ENCODE measurements around the gene TMEM126A. TPM values are rescaled to one million over a fixed set of nuclear protein-coding genes. Genes with fewer than 3 reads are reported as not detected.

TMEM126A gene
- total and polyA plus RNA-seq, 2 of the 13 experiments (the other 11 are each of a cell fraction or from before 2014, with no cell fraction given): 59.5 to 66.9 TPM

DNA sequence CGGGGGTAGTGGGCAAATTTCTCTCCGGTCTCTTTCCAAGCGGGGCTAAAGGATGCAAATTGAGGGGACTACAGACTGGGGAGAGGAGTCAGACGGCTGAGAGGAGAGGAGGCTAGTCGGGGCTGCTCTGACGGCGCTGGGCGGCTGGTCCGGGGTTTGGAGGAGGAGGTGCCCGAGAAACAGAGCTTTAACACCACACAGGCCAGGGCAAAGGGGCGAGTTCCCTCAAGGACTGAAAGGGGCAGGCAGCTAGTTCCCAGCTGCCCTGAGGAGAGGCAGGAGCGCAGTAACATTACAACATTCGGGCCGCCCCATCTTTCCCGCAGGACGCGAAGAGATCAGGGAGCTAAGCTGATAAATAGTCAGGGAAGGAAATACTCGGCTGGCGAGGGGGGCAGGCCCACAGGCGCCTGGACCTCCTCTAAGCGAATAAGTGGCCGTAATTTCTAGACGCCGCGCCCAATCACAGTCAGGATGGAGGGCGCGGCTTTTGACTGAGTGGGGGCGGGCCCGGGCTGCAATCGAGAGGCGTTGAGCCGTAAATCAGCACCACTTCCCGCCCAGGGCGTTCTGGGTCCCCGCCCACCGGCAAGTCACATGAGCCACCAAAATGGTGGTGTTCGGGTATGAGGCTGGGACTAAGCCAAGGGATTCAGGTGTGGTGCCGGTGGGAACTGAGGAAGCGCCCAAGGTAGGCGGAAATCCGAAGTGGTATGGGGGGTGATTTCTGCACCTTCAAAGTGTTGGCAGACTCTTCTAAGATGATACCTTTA is 19.6 kb upstream of the TMEM126A start, which contains the start of gene TMEM126B (continued):
- TF ChIP-seq, protein P1, sequence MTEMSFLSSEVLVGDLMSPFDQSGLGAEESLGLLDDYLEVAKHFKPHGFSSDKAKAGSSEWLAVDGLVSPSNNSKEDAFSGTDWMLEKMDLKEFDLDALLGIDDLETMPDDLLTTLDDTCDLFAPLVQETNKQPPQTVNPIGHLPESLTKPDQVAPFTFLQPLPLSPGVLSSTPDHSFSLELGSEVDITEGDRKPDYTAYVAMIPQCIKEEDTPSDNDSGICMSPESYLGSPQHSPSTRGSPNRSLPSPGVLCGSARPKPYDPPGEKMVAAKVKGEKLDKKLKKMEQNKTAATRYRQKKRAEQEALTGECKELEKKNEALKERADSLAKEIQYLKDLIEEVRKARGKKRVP (CRISPR knock-in tag; IDR thresholded peaks at IDR 0.05): no peak; a peak in 1 of 4 replicates
- TF ChIP-seq SRY (CRISPR knock-in tag; IDR thresholded peaks at IDR 0.05): no peak; the same call in 1 of the 2 replicates
- TF ChIP-seq, protein P2, sequence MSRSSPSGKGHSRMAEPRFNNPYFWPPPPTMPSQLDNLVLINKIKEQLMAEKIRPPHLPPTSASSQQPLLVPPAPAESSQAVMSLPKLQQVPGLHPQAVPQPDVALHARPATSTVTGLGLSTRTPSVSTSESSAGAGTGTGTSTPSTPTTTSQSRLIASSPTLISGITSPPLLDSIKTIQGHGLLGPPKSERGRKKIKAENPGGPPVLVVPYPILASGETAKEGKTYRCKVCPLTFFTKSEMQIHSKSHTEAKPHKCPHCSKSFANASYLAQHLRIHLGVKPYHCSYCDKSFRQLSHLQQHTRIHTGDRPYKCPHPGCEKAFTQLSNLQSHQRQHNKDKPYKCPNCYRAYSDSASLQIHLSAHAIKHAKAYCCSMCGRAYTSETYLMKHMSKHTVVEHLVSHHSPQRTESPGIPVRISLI (CRISPR knock-in tag; IDR thresholded peaks at IDR 0.05; ENCODE audit: borderline replicate concordance): 0 out of 2 replicates have a peak, but pooled peaks have one; percentile 33
- TF ChIP-seq ZNF737 (CRISPR knock-in tag; IDR thresholded peaks at IDR 0.05; ENCODE audit: borderline replicate concordance): no peak
- TF ChIP-seq MAFG (CRISPR knock-in tag; IDR thresholded peaks at IDR 0.05): no peak
- TF ChIP-seq HMG20B (CRISPR knock-in tag; conservative IDR thresholded peaks at IDR 0.05): no peak; the same call in 1 of the 2 replicates
- no peak for TF ChIP-seq SCMH1 (CRISPR knock-in tag; IDR thresholded peaks at IDR 0.05; ENCODE audit: borderline replicate concordance)
- TF ChIP-seq, protein P3, sequence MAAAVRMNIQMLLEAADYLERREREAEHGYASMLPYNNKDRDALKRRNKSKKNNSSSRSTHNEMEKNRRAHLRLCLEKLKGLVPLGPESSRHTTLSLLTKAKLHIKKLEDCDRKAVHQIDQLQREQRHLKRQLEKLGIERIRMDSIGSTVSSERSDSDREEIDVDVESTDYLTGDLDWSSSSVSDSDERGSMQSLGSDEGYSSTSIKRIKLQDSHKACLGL (CRISPR knock-in tag; IDR thresholded peaks at IDR 0.05): no peak; the same call in 1 of the 2 replicates
- TF ChIP-seq MED8 (CRISPR knock-in tag; IDR thresholded peaks at IDR 0.05; ENCODE audit: insufficient replicate concordance): no peak
- peak; percentile 68 for TF ChIP-seq ELF1 (CRISPR knock-in tag; IDR thresholded peaks at IDR 0.05)
- no peak for TF ChIP-seq MLLT10 (CRISPR knock-in tag; IDR thresholded peaks at IDR 0.05)
- TF ChIP-seq, protein P4, sequence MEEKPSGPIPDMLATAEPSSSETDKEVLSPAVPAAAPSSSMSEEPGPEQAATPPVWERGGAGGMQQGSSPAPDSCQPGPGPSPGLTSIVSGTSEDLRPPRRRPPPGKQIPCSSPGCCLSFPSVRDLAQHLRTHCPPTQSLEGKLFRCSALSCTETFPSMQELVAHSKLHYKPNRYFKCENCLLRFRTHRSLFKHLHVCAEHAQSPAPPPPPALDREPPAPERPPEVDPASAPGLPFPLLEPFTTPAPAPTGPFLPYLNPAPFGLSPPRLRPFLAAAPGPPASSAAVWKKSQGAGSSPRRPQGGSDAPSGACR (CRISPR knock-in tag; IDR thresholded peaks at IDR 0.05): peak; percentile 80; the same call in 1 of the 2 replicates
- TF ChIP-seq ZNF768 (CRISPR knock-in tag; IDR thresholded peaks at IDR 0.05): no peak
- TF ChIP-seq FOXO1 (CRISPR knock-in tag; IDR thresholded peaks at IDR 0.05): no peak
- TF ChIP-seq PHF20 (CRISPR knock-in tag; IDR thresholded peaks at IDR 0.05): peak; percentile 92
- TF ChIP-seq ZSCAN29 (CRISPR knock-in tag; conservative IDR thresholded peaks at IDR 0.05): no peak
- no peak for TF ChIP-seq AKAP8 (CRISPR knock-in tag; IDR thresholded peaks at IDR 0.05)
- TF ChIP-seq SAFB2 (CRISPR knock-in tag; IDR thresholded peaks at IDR 0.05; ENCODE audit: borderline replicate concordance, low read depth): no peak
- TF ChIP-seq ZNF563 (CRISPR knock-in tag; IDR thresholded peaks at IDR 0.05): no peak
- no peak for TF ChIP-seq SRSF4 (IDR thresholded peaks at IDR 0.05; ENCODE audit: low read depth, low read length, poor library complexity, severe bottlenecking)
- no peak for TF ChIP-seq SRSF9 (IDR thresholded peaks at IDR 0.05; ENCODE audit: borderline replicate concordance, insufficient read depth, low read depth, low read length, poor library complexity, severe bottlenecking)
- no peak for TF ChIP-seq ZNF234 (CRISPR knock-in tag; conservative IDR thresholded peaks at IDR 0.05)
- peak; percentile 80 for TF ChIP-seq PHF8 (CRISPR knock-in tag; IDR thresholded peaks at IDR 0.05)
- TF ChIP-seq, protein P5, sequence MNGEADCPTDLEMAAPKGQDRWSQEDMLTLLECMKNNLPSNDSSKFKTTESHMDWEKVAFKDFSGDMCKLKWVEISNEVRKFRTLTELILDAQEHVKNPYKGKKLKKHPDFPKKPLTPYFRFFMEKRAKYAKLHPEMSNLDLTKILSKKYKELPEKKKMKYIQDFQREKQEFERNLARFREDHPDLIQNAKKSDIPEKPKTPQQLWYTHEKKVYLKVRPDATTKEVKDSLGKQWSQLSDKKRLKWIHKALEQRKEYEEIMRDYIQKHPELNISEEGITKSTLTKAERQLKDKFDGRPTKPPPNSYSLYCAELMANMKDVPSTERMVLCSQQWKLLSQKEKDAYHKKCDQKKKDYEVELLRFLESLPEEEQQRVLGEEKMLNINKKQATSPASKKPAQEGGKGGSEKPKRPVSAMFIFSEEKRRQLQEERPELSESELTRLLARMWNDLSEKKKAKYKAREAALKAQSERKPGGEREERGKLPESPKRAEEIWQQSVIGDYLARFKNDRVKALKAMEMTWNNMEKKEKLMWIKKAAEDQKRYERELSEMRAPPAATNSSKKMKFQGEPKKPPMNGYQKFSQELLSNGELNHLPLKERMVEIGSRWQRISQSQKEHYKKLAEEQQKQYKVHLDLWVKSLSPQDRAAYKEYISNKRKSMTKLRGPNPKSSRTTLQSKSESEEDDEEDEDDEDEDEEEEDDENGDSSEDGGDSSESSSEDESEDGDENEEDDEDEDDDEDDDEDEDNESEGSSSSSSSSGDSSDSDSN (CRISPR knock-in tag; IDR thresholded peaks at IDR 0.05): peak; percentile 75
- TF ChIP-seq ZNF777 (CRISPR knock-in tag; IDR thresholded peaks at IDR 0.05): peak; percentile 77

Data from HepG2 (cell line).